ENCODE data around the gene DDA1. TPM values are rescaled to one million over a fixed set of nuclear protein-coding genes. Genes with fewer than 3 reads are reported as not detected.

The DDA1 gene
- total RNA-seq, 1 donor from 2014 or later, result 37.3 TPM

DNA sequence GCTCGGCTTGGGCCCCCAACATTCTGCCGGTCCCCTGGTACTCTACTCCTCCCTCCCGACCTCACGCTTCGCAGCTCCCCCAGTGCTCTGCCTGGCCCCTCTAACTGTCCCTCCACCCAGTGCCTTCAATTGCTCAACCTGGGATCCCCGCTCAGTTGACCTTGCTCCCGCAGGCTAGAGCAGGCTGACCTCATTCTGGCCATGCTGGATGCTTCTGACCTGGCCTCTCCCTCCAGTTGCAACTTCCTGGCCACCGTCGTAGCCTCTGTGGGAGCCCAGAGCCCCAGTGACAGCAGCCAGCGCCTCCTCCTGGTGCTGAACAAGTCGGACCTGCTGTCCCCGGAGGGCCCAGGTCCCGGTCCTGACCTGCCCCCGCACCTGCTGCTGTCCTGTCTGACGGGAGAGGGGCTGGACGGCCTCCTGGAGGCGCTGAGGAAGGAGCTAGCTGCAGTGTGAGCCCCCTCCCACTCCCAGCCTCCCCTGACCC, 31.6 kb downstream of the DDA1 start:
- TF ChIP-seq, protein P1, sequence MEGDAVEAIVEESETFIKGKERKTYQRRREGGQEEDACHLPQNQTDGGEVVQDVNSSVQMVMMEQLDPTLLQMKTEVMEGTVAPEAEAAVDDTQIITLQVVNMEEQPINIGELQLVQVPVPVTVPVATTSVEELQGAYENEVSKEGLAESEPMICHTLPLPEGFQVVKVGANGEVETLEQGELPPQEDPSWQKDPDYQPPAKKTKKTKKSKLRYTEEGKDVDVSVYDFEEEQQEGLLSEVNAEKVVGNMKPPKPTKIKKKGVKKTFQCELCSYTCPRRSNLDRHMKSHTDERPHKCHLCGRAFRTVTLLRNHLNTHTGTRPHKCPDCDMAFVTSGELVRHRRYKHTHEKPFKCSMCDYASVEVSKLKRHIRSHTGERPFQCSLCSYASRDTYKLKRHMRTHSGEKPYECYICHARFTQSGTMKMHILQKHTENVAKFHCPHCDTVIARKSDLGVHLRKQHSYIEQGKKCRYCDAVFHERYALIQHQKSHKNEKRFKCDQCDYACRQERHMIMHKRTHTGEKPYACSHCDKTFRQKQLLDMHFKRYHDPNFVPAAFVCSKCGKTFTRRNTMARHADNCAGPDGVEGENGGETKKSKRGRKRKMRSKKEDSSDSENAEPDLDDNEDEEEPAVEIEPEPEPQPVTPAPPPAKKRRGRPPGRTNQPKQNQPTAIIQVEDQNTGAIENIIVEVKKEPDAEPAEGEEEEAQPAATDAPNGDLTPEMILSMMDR (IDR thresholded peaks at IDR 0.05; ENCODE audit: unreplicated experiment), result no peak

DNA sequence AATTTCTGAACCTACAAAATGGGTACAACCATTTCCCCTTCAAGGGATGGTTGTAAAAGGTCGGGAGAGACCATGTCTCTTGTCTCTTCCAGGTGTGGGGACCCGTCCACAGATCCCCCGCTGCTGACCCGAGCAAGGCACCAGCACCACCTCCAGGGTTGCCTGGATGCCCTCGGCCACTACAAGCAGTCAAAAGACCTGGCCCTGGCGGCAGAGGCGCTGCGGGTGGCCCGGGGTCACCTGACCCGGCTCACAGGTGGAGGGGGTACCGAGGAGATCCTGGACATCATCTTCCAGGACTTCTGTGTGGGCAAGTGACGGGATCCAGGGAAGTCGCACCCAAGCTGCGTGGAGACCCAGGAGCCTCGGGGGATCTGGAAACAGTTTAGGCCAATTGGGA, 32.0 kb downstream of the DDA1 start:
- H3K4me1 Mint-ChIP-seq, result peaks cover 8% of the 10 kb centered on the region
- H3K4me3 Mint-ChIP-seq, result no peak overlapping the region
- H3K27me3 Mint-ChIP-seq (ENCODE audit: low read depth), result no peaks in the 10 kb centered on the region
- no peak overlapping the region for H3K27ac Mint-ChIP-seq
- no peak for DNase-seq (ENCODE audit: low spot score in 2 of 2, unreplicated experiment in 2 of 2)
- TF ChIP-seq, protein P1 (IDR thresholded peaks at IDR 0.05; ENCODE audit: unreplicated experiment), result no peak
- H3K9me3 Mint-ChIP-seq, result no peaks in the 10 kb centered on the region
- H3K36me3 Mint-ChIP-seq, result no peaks in the 10 kb centered on the region

More for the DNA sequence above, 31.6 kb downstream of the DDA1 start:
- no peaks in the 10 kb centered on the region for H3K27me3 Mint-ChIP-seq (ENCODE audit: low read depth)
- H3K36me3 Mint-ChIP-seq, result no peaks in the 10 kb centered on the region
- peaks cover 10% of the 10 kb centered on the region for H3K4me1 Mint-ChIP-seq
- no peak overlapping the region for H3K4me3 Mint-ChIP-seq
- no peak for DNase-seq (ENCODE audit: low spot score in 2 of 2, unreplicated experiment in 2 of 2)
- no peaks in the 10 kb centered on the region for H3K9me3 Mint-ChIP-seq
- H3K27ac Mint-ChIP-seq, result no peak overlapping the region

DNA sequence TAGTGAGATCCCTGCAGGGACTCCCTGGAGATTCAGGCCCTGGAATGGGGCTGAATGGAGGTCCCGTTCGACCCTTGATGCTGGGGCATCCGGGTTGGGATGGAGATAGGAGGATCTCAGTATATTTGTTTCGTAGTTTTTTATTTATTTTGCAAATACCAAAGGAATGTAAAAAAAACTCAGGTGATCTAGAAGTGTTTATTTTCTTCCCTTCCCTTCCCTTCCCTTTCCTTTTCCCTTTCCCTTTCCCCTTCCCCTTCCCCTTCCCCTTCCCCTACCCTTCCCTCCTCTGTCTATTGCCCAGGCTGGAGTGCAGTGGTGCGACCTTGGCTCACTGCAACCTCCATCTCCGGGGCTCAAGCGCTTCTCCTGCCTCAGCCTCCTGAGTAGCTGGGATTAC, 32.5 kb downstream of the DDA1 start:
- DNase-seq (ENCODE audit: low spot score in 2 of 2, unreplicated experiment in 2 of 2), result no peak
- H3K27me3 Mint-ChIP-seq (ENCODE audit: low read depth), result no peaks in the 10 kb centered on the region
- no peaks in the 10 kb centered on the region for H3K36me3 Mint-ChIP-seq
- TF ChIP-seq, protein P1 (IDR thresholded peaks at IDR 0.05; ENCODE audit: unreplicated experiment), result no peak
- H3K4me3 Mint-ChIP-seq, result no peak overlapping the region
- H3K4me1 Mint-ChIP-seq, result peaks cover 8% of the 10 kb centered on the region
- no peaks in the 10 kb centered on the region for H3K9me3 Mint-ChIP-seq
- no peak overlapping the region for H3K27ac Mint-ChIP-seq

DNA sequence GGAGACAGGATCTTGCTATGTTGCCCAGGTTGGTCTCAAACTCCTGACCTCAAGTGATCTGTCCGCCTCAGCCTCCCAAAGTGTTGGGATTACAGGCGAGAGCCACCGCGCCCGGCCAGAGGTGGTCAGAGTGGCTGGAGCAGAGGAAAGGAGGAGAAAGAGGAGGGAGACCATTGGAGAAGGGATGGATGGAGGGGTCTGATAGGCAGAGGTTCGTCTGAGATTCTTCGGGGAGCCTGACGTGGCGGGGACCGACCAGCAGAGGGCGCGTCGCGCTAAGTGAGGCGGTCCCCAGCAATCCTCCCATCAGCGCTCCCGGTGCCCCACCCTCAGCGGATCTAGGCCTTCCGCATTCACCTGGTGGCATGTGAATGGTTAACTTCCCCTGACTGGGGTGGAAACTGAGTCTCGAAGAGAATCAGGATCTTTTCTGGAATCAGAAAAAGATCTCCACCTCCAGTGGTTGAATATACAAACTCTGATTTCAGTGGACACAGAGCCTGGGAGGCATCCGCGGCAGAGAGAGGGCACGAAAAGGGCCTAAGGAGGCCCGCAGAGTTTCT, 36.8 kb downstream of the DDA1 start:
- Mint-ChIP-seq H3K4me3 (no peak overlapping the region), H3K36me3 (no peaks in the 10 kb centered on the region), H3K27ac (no peak overlapping the region), H3K27me3 (ENCODE audit: low read depth) (peaks cover 6% of the 10 kb centered on the region), H3K9me3 (no peaks in the 10 kb centered on the region), H3K4me1 (peaks cover 4% of the 10 kb centered on the region)
- TF ChIP-seq, protein P1 (IDR thresholded peaks at IDR 0.05; ENCODE audit: unreplicated experiment), result peak; percentile 94
- DNase-seq (ENCODE audit: low spot score in 2 of 2, unreplicated experiment in 2 of 2), result peak in 1 of 2 experiments; percentile 91

DNA sequence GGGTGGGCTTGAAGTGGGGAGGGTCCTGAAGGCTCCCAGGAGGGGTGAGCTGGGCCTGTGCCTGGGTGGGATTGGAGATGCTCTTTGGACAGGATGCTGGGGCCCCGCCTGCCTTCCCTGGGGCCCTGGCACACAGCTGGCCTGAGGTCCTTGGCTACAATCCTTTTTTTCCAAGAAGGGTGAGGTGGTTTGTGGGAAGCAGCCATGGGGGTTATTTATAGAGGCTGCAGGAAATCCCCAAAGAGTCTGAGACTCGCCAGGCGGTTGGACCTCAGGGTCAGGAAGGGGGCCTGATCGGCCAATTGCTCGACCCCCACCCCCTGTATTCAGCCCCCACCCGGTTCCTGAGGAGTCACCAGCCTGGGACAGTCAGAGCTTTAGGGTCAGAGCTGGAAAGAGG, 38.0 kb downstream of the DDA1 start:
- TF ChIP-seq, protein P1 (IDR thresholded peaks at IDR 0.05; ENCODE audit: unreplicated experiment), result no peak
- Mint-ChIP-seq H3K4me3 (no peak overlapping the region), H3K27me3 (ENCODE audit: low read depth) (peaks cover 6% of the 10 kb centered on the region), H3K27ac (peak overlapping the region; percentile 8), H3K4me1 (peaks cover 4% of the 10 kb centered on the region), H3K36me3 (no peaks in the 10 kb centered on the region), H3K9me3 (no peaks in the 10 kb centered on the region)
- no peak for DNase-seq (ENCODE audit: low spot score in 2 of 2, unreplicated experiment in 2 of 2)

Data from mesothelial cell of epicardium (in vitro differentiated cells).